GM23338 (cell line): Measurements from ENCODE around the gene PHYHIPL. TPM values are rescaled to one million over a fixed set of nuclear protein-coding genes. Genes with fewer than 3 reads are reported as not detected.

ENCODE experiments used
- ATAC-seq: fragments of 200-7000 bp; cut with Tn5 transposase; 3 replicates; pipeline ENCODE4 v1.9.1; 2020
- DNase-seq: peaks from one replicate; pipeline ENCODE4 v3.0.0-alpha.2; 2015; ENCODE audit warnings: low spot score
- H2AFZ ChIP-seq: fragments of 200-600 bp; sonication (generic); 2 replicates; pipeline ENCODE4 v1.8.0; 2016; ENCODE audit warnings: antibody characterized with exemption, mild to moderate bottlenecking, moderate library complexity
- H3F3A ChIP-seq: fragments of 200-600 bp; sonication (generic); replicated peaks from 2 replicates; pipeline ENCODE4 v1.8.0; 2017; ENCODE audit warnings: antibody characterized with exemption, mixed run types, low read depth
- H3K27ac ChIP-seq: fragments of 200-600 bp; sonication (generic); 2 replicates; pipeline ENCODE4 v1.6.1; 2016; ENCODE audit warnings: low read depth
- H3K27me3 ChIP-seq: fragments of 200-600 bp; sonication (generic); 2 replicates; pipeline ENCODE4 v1.8.0; 2016; ENCODE audit warnings: mild to moderate bottlenecking, mixed run types, moderate library complexity; ENCODE audit not compliant: insufficient read depth
- H3K36me3 ChIP-seq: fragments of 200-600 bp; sonication (generic); 2 replicates; pipeline ENCODE4 v1.8.0; 2016; ENCODE audit warnings: mild to moderate bottlenecking; ENCODE audit not compliant: insufficient read depth
- H3K4me1 ChIP-seq: fragments of 200-600 bp; sonication (generic); 2 replicates; pipeline ENCODE4 v1.8.0; 2016; ENCODE audit warnings: mild to moderate bottlenecking, moderate library complexity; ENCODE audit not compliant: insufficient read depth
- H3K4me2 ChIP-seq: fragments of 200-600 bp; sonication (generic); 2 replicates; pipeline ENCODE4 v1.7.1; 2017; ENCODE audit warnings: mixed run types
- H3K4me3 ChIP-seq: fragments of 200-600 bp; sonication (generic); 2 replicates; pipeline ENCODE4 v1.6.1; 2016; ENCODE audit warnings: mixed run types
- H3K79me2 ChIP-seq: fragments of 200-600 bp; sonication (generic); replicated peaks from 2 replicates; pipeline ENCODE4 v1.8.0; 2017; ENCODE audit warnings: mild to moderate bottlenecking; ENCODE audit not compliant: insufficient read depth
- H3K9me2 ChIP-seq: fragments of 200-600 bp; sonication (generic); 2 replicates; pipeline ENCODE4 v1.8.0; 2017; ENCODE audit not compliant: insufficient read depth
- H4K20me1 ChIP-seq: fragments of 200-600 bp; sonication (generic); replicated peaks from 2 replicates; pipeline ENCODE4 v1.8.0; 2017; ENCODE audit warnings: mild to moderate bottlenecking; ENCODE audit not compliant: insufficient read depth
- H3K27ac Mint-ChIP-seq: 2 replicates; pipeline ENCODE4 v1.8.0; 2020; ENCODE audit warnings: inconsistent platforms, mild to moderate bottlenecking, moderate library complexity, mixed read lengths
- H3K27me3 Mint-ChIP-seq: 3 replicates; pipeline ENCODE4 v1.8.0; 2022; ENCODE audit warnings: low read depth, mild to moderate bottlenecking, moderate library complexity, mixed read lengths, inconsistent platforms; ENCODE audit not compliant: insufficient read depth, poor library complexity
- H3K36me3 Mint-ChIP-seq: 3 replicates; pipeline ENCODE4 v1.8.0; 2021; ENCODE audit warnings: low read depth, mild to moderate bottlenecking, inconsistent platforms, moderate library complexity, mixed read lengths
- H3K4me1 Mint-ChIP-seq: 3 replicates; pipeline ENCODE4 v1.8.0; 2020; ENCODE audit warnings: mild to moderate bottlenecking, inconsistent platforms, mixed read lengths
- H3K4me3 Mint-ChIP-seq: 3 replicates; pipeline ENCODE4 v1.8.0; 2021; ENCODE audit warnings: moderate library complexity, mild to moderate bottlenecking, inconsistent platforms, mixed read lengths
- H3K9me3 Mint-ChIP-seq: 3 replicates; pipeline ENCODE4 v1.8.0; 2020; ENCODE audit warnings: moderate library complexity, mild to moderate bottlenecking, inconsistent platforms, mixed read lengths
- CREB1 ChIP-seq: fragments of 250-450 bp; sonication (Bioruptor Pico); IDR thresholded peaks from 2 replicates; pipeline ENCODE4 v1.5.0; 2020; ENCODE audit warnings: low read depth, mild to moderate bottlenecking, moderate library complexity
- EZH2 ChIP-seq: fragments of 200-600 bp; sonication (generic); IDR thresholded peaks from one replicate; pipeline ENCODE4 v1.8.0; 2017; ENCODE audit warnings: antibody characterized with exemption, mild to moderate bottlenecking, low read depth; ENCODE audit not compliant: unreplicated experiment
- EZH2phosphoT487 ChIP-seq: fragments of 200-600 bp; sonication (generic); IDR thresholded peaks from one replicate; pipeline ENCODE4 v1.8.1; 2018; ENCODE audit warnings: antibody characterized with exemption; ENCODE audit not compliant: unreplicated experiment
- JUNB ChIP-seq: IDR thresholded peaks from one replicate; pipeline ENCODE4 v1.6.1; 2016; ENCODE audit warnings: antibody characterized with exemption; ENCODE audit not compliant: unreplicated experiment
- NANOG ChIP-seq: IDR thresholded peaks from 2 replicates; pipeline ENCODE4 v1.6.1; 2016; ENCODE audit warnings: antibody characterized with exemption, borderline replicate concordance
- POLR2AphosphoS5 ChIP-seq: IDR thresholded peaks from 2 replicates; pipeline ENCODE4 v1.6.1; 2016; ENCODE audit warnings: antibody characterized with exemption, low read depth
- STAT1 ChIP-seq: IDR thresholded peaks from one replicate; pipeline ENCODE4 v1.6.1; 2016; ENCODE audit warnings: antibody characterized with exemption; ENCODE audit not compliant: unreplicated experiment
- ZNF114 ChIP-seq: fragments of 250-450 bp; sonication (Bioruptor Pico); IDR thresholded peaks from 2 replicates; pipeline ENCODE4 v1.5.0; 2020; ENCODE audit warnings: mild to moderate bottlenecking, moderate library complexity
- ZNF331 ChIP-seq: fragments of 250-450 bp; sonication (Bioruptor Pico); IDR thresholded peaks from 2 replicates; pipeline ENCODE4 v1.5.0; 2020; ENCODE audit warnings: low read depth, mild to moderate bottlenecking, moderate library complexity
- ZNF462 ChIP-seq: fragments of 250-450 bp; sonication (Bioruptor Pico); IDR thresholded peaks from 2 replicates; pipeline ENCODE4 v1.5.0; 2020; ENCODE audit warnings: mild to moderate bottlenecking, moderate library complexity
- polyA plus RNA-seq: library from polyadenylated mRNA; unstranded; fragments of >200 nt; fragmentation: Nextera tagmentation; extraction: Ambion mirVana; gene quantifications from 2 replicates; pipeline ENCODE4 v1.2.1, GENCODE V29; 2016
- total RNA-seq: library from RNA; depleted of rRNA; stranded (reverse); fragments of >200 nt; shearing (Covaris generic); gene quantifications from 2 replicates; pipeline ENCODE4 v1.2.3, GENCODE V29; 2014
- TF ChIP-seq, protein P1 (sequence below): IDR thresholded peaks from 2 replicates; pipeline ENCODE4 v1.6.1; 2016; ENCODE audit warnings: antibody characterized with exemption
- TF ChIP-seq, protein P2 (sequence below), 2 experiments: fragments of 200-600 bp in 1 of 2; sonication (generic) in 1 of 2; conservative IDR thresholded peaks; 2 replicates each; pipeline versions ENCODE4 v1.5.1 to v1.6.1; 2016 to 2017; ENCODE audit warnings: antibody characterized with exemption in 2 of 2, low read depth in 2 of 2, mild to moderate bottlenecking in 2 of 2, moderate library complexity in 1 of 2

The PHYHIPL gene
- total and polyA plus RNA-seq, 2 experiments from 2014 or later = 0.24 to 0.27 TPM

- TF ChIP-seq ZNF462 (CRISPR knock-in tag) (no peak), NANOG (no peak), ZNF114 (CRISPR knock-in tag) (no peak), JUNB (no peak), ZNF331 (no peak), POLR2AphosphoS5 (no peak)
- TF ChIP-seq, protein P1, sequence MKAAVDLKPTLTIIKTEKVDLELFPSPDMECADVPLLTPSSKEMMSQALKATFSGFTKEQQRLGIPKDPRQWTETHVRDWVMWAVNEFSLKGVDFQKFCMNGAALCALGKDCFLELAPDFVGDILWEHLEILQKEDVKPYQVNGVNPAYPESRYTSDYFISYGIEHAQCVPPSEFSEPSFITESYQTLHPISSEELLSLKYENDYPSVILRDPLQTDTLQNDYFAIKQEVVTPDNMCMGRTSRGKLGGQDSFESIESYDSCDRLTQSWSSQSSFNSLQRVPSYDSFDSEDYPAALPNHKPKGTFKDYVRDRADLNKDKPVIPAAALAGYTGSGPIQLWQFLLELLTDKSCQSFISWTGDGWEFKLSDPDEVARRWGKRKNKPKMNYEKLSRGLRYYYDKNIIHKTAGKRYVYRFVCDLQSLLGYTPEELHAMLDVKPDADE = no peak
Observed at GRCh38 chr10:59270492-59270891, 94.0 kb downstream of the PHYHIPL start (continued).

GRCh38 chr10:59271160-59271559, 94.7 kb downstream of the PHYHIPL start:
- Mint-ChIP-seq H3K27ac (no peak overlapping the region), H3K36me3 (no peaks in the 10 kb centered on the region), H3K4me1 (no peaks in the 10 kb centered on the region; the same call in 2 of the 3 replicates), H3K27me3 (peaks cover 2% of the 10 kb centered on the region), H3K4me3 (no peak overlapping the region), H3K9me3 (no peaks in the 10 kb centered on the region)
- DNase-seq (no peak), ATAC-seq (no peak)
- H3K4me1 ChIP-seq = no peaks in the 10 kb centered on the region
- H3K27ac ChIP-seq = no peak overlapping the region
- H3K4me3 ChIP-seq = no peak overlapping the region
- no peaks in the 10 kb centered on the region for H3F3A ChIP-seq
- no peak overlapping the region for H2AFZ ChIP-seq
- no peaks in the 10 kb centered on the region for H3K27me3 ChIP-seq
- H4K20me1 ChIP-seq = no peaks in the 10 kb centered on the region
- no peak overlapping the region for H3K4me2 ChIP-seq
- H3K36me3 ChIP-seq = no peaks in the 10 kb centered on the region
- no peaks in the 10 kb centered on the region for H3K79me2 ChIP-seq
- 0 out of 2 replicates have a peak, but pooled peaks cover 4% of the 10 kb centered on the region for H3K9me2 ChIP-seq
- no peak for TF ChIP-seq EZH2
- no peak for TF ChIP-seq NANOG
- TF ChIP-seq STAT1 = no peak
- TF ChIP-seq ZNF331 = no peak
- no peak for TF ChIP-seq POLR2AphosphoS5
- TF ChIP-seq, protein P2, sequence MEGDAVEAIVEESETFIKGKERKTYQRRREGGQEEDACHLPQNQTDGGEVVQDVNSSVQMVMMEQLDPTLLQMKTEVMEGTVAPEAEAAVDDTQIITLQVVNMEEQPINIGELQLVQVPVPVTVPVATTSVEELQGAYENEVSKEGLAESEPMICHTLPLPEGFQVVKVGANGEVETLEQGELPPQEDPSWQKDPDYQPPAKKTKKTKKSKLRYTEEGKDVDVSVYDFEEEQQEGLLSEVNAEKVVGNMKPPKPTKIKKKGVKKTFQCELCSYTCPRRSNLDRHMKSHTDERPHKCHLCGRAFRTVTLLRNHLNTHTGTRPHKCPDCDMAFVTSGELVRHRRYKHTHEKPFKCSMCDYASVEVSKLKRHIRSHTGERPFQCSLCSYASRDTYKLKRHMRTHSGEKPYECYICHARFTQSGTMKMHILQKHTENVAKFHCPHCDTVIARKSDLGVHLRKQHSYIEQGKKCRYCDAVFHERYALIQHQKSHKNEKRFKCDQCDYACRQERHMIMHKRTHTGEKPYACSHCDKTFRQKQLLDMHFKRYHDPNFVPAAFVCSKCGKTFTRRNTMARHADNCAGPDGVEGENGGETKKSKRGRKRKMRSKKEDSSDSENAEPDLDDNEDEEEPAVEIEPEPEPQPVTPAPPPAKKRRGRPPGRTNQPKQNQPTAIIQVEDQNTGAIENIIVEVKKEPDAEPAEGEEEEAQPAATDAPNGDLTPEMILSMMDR (conservative IDR thresholded peaks at IDR 0.05; ENCODE audit: low read depth in 2 of 2) = no peak
- TF ChIP-seq, protein P1 = no peak
- no peak for TF ChIP-seq ZNF114 (CRISPR knock-in tag)
- TF ChIP-seq CREB1 (CRISPR knock-in tag) = no peak
- TF ChIP-seq EZH2phosphoT487 = no peak
- no peak for TF ChIP-seq JUNB
